A204.1 (cell line): ENCODE measurements around the gene KRT78.

ENCODE experiments used
- FAIRE-seq: peaks from 2 replicates; lab custom pipeline; 2012; peaks lifted over from hg19 to GRCh38; lab: Jason Lieb, UNC

The KRT78 gene

DNA sequence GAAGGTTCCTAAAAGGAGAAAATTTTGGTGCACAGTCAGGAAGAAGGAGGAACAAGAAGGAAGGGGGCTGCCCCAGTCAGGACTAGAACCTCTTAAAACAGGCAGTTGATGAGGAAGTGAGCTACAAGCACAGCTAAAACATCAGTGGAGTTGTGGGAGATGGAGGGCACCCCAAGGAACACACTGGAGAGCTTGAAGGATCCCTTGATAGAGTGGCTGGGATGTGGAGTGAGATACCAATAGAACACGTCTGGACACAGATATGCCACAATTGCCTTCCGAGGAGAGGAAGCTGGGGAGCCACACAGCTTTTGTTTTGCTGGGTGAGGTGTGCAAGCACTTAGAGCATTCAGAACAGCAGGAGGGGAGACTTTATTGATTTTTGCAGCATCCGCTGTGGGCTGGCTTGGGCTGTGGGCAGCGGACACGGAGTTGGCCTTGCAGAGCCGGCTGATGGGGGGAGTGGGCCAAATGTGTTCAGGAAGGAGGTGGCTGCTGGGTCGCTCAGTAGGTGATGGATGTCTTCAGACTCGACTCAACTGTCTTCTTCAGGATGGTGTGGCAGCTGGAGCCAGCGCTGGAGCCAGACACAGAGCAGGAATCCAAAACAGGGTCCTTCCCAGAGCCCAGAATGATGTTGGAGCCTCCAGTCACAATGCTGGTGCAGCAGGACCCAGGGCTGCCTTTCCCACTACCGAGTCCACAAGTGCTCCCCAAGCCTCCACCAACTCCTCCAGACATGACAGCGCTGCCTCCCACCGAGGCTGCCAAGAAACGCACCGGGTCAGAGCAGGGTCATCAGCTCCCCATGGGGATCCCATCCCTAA is 10.0 kb downstream of the KRT78 start:
- no peak for FAIRE-seq

DNA sequence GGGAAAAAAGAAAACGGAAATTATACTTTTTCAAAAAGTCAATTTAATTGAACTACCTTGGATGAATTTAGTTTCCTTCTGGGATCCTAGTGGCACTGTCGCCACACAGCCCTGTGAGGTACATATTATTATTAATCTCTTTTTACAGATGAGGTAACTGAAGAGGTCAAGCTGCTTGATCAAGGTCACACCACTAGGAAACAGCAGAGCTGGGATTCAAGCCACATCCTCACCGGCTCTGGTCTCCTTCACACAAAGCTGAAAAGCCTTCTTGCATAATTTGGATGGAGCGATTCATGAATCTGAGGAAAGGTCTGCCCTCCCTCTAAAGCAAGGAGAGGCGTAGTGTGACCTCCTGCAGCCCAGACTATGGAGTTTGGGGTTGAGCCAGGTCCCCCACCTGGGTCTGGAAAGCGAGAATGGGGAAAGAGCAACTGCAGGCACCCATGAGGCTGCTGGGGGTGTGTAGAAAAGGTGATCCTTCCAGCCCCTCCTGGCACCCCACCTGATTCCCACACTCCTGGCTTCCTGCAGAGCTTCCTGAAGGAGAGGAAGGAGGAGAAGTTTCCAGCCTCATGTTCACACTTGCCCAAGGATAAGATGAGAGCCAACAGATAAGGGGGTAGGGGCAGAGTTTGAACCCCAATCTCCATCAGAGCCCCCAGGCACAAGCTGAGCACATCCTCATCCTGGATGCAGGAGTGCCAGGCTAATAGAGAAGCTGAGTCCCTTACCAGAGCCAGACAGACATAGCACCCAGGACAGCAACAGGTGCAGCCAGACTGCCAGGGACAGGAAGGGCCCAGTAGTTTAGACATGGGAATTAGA is 10.8 kb downstream of the KRT78 start:
- no peak for FAIRE-seq

DNA sequence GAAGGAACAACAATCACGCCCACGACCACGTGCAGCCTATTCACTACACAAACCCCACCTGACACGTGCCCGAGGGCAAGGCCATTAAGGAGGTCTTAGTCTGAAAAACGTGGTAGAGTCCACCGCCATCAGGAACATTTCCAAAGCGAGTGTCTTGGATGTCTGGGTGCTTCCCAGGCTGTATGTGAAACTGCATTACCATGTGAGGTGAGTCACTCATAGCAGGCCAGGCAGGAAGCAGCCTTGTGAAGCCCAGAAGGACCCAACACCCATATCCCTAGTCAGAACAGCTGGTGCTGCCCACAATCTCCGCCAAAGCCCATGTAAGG is 11.4 kb downstream of the KRT78 start:
- FAIRE-seq, result no peak

DNA sequence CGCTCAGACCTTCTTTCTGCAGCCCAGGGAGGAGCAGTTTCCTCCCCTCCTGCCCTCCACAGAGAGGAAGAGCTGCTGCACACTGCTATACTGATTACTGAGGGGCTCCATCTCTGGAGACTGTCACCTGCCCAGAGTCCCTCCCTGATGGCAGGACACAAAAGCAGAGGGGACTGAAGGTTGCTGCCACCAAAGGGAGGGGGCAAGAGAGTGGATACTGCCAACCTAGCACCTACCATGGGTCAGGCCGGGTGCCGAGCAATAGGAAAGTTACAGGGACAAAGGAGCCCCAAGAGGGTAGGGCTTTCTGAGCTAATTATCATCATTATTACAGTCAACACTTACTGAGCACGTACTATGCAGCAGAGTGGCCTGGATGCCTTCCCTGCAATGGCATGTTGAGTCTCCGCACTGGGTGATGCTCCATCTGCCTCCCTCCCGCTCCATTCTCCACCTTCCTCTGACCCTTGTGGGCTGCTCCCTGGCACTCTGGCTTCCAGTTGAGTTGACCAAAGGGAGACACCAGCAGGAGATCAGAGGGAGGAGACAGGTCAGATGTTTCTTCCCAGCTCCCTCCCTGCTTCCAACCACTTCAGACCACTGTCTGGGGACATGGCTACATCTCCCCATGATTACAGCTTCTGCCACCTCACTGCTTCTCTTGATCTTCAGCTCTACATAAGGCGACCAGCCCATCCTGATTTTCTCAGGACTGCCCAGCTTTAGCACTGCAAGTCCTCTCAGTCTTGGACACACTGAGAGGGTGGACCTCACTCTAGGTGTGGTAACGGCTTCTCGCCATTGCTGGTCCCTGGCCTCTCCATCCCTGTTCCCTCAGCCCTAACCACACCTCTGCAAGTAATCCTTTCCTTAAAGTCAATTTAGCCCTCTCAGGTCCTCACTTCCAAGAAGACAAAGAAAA is 12.0 kb downstream of the KRT78 start:
- no peak for FAIRE-seq

DNA sequence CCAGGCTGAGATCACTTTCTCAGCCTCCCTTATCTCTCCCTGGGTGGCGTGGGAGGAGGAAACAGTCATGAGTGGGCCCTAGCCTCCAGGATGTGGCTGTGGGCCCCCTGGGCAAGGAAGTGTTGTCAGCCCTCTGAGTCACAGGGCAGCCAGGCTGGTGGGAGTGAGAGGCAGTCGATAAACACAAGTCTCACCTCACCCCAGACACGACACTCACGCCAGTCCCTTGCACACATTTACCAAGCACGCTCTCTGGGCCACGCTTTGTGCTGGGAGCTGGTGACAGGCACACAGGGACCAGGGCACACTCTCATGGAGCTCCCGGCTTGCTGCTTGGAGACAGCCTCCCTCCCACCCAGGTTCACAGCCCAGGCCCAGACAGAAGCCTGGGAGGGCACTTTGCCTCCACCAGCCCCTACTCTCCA is 12.7 kb downstream of the KRT78 start:
- FAIRE-seq, result no peak

DNA sequence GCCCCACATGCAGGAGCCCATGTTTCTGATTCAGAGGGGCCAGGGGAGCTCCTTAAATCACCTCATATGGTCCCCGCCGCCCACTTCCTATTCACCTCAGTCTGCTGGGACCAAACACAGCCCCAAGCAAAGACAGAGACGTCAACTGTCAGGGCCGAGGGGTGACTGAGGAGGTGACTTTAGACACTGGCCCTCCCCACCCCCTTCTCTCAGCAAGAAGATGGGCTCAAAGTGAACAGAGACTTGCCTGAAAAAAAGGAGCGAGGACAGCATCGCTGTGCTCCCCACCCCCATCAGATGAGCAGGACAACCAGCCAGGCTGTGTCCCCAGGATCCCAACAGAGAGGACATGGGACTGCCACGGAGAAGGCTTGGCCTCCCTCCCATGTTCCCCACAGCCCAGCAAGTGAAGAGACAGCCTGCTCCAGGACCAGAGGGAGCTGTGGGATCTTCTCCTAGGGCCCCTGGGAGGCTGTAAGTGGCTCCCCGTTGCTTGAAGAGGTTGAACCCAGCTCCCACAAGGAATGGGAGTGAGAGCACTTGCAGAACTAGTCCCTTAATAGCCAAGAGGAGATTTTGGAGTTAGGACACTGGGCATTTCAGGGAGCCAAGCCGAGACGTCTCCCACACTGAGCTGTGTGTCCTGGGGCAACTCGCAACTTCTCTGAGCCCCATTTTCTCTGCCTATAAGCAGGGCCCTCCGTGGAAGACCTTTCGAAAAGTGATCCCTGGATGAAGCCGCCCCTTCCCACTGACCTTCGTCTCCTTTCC is 13.3 kb downstream of the KRT78 start:
- no peak for FAIRE-seq

DNA sequence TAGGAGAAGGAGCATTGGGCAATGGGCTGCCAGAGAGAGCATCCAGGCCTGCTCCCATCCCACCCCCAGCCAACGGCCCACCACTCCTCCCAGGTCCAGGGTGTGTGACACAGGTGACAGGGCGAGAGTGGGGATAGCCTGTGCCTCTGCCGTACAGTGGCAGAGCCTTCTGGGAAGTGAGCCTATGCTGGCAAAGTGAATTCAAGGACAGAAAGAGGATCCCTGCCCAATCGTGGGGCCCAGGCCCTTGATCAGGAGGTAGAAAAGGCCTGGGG is 14.1 kb downstream of the KRT78 start:
- no peak for FAIRE-seq

DNA sequence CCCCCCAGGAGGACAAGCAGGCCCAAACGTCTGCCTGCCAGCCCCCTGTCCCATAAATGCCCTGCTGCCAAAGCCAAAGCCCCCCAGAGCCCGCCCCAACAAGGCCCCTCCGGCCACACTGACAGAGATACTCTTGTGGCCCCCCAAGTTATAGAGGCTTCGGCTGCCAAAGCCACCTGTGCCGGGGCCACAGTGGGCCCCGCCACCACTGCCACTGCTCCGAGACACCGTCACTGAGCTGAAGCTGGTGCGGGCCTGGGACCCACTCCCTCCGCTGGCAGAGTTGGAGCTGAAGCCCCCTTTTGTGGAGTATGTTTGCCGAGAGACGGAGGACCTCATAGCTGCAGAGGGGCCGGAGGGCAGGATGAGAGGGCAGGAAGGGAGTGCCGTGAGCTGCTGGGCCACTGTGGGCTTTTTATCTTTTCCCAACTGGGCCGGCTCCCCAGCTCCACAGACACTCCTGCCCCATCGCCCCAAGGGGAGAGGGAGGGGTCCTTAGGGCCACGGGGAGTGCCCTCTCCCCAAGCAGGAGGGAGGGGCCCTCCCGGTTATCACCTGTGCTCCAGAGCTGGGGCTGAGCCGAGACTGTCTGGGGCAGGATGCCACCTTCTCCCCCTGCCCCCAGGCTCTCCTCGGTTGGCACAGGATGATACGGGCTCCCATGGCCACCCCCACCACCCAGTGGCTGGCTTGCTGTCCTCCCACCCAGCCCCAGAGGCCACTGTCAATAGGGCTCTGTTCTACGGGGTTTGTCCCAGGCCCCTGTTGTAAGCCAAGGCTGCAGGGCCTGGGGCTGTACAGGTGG is 14.7 kb downstream of the KRT78 start, which contains the start of gene KRT79:
KRT79 (minus strand) TSS at position 390 of the 805 bp plus-strand sequence; CDS start at position 339, 51 bp downstream.
- no peak for FAIRE-seq

DNA sequence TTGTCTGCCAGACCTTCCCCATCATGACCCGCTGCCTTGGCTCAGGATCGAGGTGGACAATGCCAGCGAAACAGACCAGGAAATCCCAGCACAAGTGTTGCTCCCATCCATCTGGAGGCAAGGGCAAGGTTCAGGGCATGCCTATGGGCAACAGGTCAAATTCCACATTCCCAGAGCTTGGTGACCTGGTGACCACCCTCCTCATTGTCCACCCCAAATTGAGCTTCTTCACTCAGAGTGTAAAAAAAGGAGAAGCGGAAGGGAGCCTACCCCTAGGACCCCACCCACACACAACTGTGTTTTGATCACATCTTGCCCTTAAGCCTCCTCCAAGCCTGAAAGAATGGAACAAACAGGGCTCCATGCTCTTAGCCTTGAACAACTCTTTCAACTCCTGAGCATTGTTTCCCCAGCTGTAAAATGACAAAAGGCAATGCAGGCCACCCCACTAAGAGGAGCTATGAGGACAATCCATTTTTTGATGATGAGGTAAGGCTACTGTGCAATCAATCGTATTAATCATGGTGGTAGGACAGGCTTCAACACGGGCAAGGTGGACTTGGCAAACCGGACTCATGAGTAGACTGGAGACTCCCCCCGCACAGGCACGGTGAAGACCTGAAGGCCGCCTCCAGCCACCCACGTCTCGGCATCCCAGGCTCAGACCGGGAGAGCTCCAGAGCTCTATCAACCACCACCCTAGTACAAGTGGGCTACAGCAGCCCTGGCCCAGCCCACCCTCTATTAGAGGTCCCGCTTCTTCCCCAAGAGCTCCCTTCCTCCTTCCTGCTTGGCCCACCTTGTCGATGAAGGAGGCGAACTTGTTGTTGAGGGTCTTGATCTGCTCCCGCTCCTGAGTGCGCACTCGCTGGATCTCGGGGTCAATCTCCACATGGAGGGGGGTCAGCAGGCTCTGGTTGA is 15.5 kb downstream of the KRT78 start:
- no peak for FAIRE-seq

DNA sequence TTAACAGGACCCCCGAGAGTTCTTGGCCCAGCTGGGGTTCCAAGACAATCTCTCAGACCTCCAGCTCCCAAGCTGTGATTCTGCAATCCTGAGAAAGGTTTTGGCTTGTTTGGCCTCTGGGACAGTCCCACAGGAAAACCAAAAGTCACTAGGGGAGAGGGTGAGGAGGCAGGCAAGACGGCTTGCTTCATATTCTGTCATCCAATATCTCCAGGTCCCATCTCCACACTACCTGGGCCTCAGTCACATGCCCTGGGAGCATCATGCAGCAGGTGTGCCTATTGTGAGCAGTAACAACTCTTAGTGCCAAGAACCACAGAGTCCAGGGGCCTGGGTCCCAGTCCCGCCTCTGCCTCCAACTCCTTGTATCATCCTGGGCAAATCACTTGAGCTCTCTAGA is 16.3 kb downstream of the KRT78 start:
- FAIRE-seq, result no peak

DNA sequence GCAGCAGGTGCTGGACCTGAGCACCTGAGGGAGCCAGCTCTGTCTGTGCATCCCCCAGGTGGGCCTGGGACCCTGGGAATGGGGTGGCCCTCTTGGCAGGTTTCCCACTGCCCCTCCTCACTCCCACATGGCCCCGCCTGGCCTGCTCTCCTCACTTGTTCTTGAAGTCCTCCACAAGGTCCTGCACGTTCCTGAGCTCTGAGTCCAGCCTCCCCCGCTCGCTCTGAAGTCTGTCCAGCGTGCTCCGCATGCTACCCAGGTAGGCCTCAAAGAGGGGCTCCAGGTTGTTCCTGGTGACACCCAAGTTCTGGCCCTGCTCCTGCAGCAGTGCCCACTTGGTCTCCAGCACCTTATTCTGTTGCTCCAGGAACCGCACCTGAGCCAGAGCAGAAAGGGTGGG is 17.5 kb downstream of the KRT78 start:
- FAIRE-seq, result no peak

DNA sequence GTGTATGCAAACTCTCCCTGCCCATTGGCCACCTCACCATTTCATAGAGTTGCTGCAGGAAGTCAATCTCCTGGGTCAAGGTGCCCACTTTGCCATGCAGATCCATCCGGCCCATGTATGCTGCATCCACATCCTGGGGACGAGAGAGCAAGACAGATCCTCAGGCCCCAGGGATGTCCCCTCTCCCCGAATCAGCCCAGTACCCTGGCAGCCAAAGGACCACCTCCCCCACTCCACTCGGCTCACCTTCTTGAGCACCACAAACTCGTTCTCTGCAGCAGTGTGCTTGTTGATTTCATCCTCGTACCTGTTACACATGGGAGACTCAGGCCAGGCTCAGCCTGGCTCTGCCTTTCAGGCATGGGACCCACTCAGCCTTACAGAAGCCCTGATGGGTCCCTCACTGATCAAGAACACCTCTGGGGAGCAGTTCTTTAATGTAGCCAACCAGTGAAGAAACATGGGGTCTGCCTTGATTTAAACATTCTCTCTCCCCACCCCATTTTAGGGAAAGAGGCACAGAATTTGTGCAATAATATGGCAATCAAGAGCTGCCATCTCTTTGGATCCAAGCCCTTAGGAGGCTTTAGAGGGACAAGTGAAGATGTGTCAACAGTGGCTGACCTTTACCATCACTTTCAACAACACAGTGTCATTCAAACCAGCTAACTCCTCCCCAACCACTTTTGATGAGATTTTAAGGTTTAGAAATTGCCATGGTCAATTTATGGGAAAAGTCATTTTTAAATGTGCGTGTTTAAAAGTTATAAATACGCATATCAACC is 18.6 kb downstream of the KRT78 start:
- no peak for FAIRE-seq

DNA sequence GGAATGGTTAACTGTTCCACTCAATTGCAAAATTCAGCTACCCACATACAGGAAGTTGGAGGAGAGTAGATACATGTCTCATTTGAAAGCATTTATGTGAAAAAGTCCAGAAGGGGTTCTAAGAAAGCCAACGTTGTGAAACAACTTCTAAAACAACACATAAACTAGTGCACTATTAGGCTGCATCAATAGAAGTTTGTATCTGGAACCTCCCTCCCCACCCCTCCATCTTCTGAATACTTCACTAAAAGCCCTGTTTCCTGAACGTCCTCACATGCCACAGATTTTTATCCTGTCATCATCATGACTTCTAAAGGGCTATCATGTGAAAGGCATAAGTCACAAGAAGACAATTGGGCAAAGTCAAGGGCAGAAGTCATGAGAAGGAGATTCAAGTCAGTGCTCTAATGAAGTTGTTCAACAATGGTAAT is 20.2 kb downstream of the KRT78 start:
- FAIRE-seq, result no peak

DNA sequence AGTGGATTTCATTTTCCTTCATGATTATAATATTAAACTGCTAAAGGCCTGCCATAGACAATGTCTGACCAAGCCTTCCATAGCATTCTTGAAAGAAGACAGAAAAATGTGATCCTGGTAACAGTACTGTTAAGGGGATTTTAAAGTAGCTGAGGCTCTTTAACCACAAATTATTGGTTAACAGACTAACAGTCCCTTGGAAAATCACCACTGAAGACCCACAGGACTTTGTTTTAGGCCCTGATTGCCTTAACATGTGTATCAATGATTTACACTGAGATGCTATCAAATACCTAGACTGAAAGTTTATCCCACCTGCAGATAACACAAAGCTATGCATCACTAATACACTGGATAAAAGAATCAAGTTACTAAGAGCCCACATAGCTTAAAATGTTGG is 20.6 kb downstream of the KRT78 start:
- FAIRE-seq, result no peak

DNA sequence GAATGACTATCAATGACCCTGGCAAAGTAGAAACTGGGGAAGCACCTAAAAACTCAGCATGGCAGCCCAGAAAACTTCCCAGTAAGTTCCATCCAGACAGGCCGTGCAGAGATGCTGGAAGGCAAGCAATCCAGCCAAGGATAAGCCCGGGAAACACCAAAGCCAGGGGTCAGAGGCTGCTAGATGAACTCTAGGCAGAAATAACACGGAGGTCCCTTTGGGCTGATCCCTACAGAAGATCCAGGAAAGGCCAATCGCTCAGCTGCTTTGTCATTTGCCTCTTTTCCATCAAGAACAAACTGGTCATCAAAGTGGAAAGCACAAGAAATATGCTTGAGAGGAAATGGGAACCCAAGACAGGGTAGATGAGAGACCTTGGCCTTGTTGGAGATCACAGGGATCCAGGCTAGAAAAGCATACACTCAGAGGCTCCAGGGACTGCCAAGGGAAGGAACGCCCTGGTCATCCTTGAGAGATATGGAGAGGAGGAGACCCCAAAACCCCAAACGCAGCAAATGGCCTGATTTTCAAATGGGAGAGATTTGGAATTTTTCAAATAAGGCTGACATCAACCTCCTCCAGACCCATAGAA is 21.2 kb downstream of the KRT78 start:
- no peak for FAIRE-seq

DNA sequence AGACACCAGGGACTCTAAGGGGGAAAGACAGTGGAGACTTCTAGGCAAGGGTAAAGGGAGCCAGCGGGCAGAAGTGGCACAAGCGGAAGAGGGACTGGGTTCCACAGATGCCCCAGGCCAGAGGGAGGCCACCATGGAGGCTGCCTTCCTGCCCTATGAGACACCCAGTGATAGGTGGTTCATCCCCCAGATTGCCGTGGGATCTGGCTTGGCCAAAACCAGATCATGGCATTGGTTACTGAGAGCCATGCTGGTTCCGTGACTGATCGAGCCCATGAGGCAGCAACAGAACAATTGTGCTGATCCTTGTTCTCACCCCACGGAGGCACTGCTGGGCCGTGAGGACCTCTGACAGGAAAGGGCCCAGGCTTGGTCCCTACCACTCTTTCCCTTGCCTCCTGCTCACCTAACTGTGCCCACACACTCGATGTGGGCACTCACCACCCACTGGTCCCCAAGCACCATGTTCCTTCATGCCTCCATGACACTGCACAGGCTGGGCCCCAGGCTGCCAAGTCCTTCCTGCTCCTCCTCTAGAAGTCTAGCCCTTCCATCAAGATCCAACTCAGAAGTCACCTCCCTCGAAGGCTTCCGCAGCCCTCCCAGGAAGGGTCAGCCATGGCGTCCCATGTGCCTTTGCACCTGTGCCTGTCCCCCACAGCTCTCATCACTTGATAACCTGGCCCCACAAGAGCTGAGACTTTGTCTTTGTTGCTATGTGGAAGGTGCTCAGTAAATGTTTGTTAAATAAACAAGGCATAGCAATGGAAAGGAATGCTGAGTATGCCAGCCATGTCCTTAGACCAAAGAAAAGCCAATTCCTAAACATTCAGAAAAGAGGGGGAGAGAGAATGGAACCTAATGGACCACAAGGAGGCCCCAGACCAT is 21.9 kb downstream of the KRT78 start:
- no peak for FAIRE-seq

DNA sequence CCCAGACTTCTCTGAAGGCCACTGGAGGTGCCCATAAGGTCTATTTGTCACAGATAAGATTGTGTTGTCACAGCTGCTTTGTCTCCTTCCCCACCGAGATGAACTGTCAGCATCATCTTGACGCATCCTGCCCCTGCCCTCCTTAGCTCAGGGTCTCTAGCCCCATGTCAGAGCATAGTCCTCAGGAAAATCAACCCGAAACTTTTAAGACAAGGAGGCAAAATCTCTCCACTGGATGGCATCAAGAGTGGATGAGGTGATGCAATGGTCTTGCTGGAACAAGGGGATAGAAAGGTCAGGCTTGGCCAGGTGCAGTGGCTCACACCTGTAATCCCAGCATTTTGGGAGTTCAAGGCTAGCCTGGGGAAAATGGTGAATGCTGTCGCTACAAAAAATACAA is 22.8 kb downstream of the KRT78 start:
- FAIRE-seq, result no peak
